Diencephalon (tissue), 1 donor: ENCODE measurements around the gene PROK1. TPM values are rescaled to one million over a fixed set of nuclear protein-coding genes. Genes with fewer than 3 reads are reported as not detected.

Experiments
- total RNA-seq: library from RNA; depleted of rRNA; stranded (reverse); fragments of >200 nt; gene quantifications from one replicate; pipeline ENCODE4 v1.2.3, GENCODE V29; 2014

Gene PROK1
- not detected for total RNA-seq

DNA sequence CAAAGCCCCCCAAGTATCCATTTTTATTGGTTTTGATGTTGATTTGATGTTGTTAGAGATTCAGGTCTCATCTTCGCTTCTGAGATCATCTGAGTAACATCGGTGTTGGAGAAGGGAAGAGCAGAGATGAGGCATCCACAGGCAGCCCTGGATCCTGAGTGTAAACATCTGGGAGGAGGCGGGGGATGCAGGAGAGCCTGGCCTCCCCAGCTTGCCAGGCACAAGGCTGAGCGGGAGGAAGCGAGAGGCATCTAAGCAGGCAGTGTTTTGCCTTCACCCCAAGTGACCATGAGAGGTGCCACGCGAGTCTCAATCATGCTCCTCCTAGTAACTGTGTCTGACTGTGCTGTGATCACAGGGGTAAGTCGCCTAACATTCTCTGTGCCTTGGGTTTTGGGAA is at the start of gene PROK1:
PROK1 (plus strand) TSS at position 221 of the 400 bp plus-strand sequence; CDS start at position 289, 68 bp downstream.

DNA sequence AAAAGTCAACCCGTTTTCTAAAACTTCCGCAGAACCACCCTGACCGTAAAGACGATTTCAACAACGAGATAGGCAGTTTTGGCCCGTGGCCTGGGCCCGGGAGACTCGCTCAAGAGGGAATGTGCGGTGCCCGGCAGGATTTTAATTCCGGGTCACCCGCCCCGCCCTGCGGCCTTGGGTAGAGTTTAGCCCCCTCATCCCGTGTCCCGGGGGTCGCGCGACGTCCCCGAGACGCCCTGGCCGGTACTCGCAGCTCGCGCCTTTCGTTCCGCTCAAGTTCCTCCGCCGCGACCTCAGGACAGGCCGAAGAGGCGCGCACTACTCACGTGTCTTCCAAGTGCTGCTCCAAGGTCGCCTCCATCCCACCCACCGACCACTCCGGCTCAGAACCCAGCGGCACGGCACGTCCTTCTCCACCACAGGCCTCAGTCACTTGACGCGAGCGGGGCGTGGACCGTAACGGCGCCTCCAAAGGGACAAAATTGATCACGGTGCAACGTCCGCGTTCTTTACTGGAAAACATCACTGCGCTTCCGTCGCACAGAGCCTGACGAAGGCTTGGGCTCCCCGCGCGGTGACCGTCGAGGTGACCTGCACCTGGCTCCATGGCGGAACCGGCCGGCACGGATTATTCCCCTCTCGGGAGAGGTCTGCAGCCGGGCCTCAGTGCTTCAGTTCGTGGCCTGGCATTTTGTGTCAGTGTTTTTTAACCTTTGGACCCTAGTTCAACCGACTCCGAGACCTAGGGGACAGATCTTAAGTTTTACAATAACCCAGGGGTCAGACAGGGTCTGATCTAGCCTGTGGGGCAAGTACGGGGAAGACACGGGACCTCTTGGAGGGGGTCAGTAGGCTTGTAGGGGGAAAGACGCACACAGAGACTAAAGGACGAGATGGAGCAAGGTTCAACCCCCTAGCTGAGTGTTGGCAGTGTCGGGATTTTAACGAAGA is 43.4 kb upstream of the PROK1 start, which contains the start of gene LAMTOR5:
LAMTOR5 (minus strand) TSS at position 435 of the 951 bp plus-strand sequence; CDS start at position 361, 74 bp downstream.

Other genes starting within 250 kb of the PROK1 start
- gene KCNC4, start 240.8 kb upstream of the PROK1 start, total RNA-seq: 17.5 TPM
- 42.4 TPM for gene RBM15, start 111.8 kb upstream of the PROK1 start, total RNA-seq
- 5.8 TPM for gene SLC16A4, start 60.1 kb upstream of the PROK1 start, total RNA-seq
- 56.3 TPM for gene LAMTOR5, start 43.5 kb upstream of the PROK1 start, total RNA-seq
- gene KCNA10, start 68.0 kb downstream of the PROK1 start, total RNA-seq: not detected
- 14.1 TPM for gene KCNA2, start 155.2 kb downstream of the PROK1 start, total RNA-seq
- 28.8 TPM for gene KCNA3, start 223.8 kb downstream of the PROK1 start, total RNA-seq